GM12874 (cell line): Measurements from ENCODE around the gene OPN1MW.
"Not testable (repeated sequence)": the region's sequence is repeated elsewhere in the genome, so short reads cannot be mapped to it uniquely, and the experiment has no call there.

Experiments used
- CTCF ChIP-seq: IDR thresholded peaks from 2 replicates; pipeline ENCODE4 v1.5.1; 2011; ENCODE audit warnings: low read depth, mild to moderate bottlenecking, control low read depth, low read length, moderate library complexity; ENCODE audit not compliant: insufficient read depth

Gene OPN1MW

DNA sequence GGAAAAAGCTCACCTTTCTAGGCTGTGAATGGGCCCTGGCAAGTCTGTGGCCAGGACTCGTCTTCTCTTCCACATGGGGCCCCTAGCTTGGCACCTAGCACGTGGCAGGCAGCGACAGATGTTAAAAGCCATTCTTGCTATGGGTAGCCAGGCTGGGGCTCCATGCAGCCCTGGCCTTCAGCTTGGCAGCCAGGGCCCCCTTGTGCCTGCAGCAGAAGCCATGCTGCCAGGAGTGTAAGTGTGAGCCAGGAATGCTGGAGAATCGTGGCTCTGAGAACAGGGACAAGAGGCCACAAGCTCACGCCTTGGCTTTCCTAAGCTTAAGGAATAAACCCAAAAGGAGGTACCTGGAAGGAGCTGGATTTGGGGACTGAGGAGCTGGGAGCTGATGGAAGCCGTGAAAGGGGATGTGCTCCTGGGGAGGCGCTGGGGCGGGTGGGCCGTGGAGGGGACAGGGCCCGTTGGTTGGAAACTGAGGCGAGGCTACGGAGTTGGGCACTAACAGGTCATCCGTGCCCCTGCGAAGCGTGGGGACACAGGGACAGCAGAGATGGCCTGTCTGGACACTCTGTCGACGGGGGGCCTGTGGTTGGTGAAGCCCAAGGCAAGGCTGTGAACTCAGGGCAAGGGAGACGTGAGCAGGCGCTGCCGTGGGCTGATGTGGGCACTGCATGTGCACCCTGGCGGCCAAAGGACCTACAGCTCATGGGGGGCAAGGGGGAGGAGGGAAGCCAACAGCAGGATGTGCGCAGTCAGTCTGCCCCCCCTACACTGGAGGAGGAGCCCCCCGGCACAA lies 39.2 kb upstream of the OPN1MW start:
- TF ChIP-seq CTCF, result no peak

DNA sequence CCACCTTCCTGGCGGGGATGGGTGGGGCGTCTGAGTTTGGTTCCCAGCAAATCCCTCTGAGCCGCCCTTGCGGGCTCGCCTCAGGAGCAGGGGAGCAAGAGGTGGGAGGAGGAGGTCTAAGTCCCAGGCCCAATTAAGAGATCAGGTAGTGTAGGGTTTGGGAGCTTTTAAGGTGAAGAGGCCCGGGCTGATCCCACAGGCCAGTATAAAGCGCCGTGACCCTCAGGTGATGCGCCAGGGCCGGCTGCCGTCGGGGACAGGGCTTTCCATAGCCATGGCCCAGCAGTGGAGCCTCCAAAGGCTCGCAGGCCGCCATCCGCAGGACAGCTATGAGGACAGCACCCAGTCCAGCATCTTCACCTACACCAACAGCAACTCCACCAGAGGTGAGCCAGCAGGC lies 38.4 kb upstream of the OPN1MW start, which contains the start of gene OPN1LW:
OPN1LW (plus strand) TSS at position 234 of the 400 bp plus-strand sequence; CDS start at position 275, 41 bp downstream.
- TF ChIP-seq CTCF, result not testable (repeated sequence)

DNA sequence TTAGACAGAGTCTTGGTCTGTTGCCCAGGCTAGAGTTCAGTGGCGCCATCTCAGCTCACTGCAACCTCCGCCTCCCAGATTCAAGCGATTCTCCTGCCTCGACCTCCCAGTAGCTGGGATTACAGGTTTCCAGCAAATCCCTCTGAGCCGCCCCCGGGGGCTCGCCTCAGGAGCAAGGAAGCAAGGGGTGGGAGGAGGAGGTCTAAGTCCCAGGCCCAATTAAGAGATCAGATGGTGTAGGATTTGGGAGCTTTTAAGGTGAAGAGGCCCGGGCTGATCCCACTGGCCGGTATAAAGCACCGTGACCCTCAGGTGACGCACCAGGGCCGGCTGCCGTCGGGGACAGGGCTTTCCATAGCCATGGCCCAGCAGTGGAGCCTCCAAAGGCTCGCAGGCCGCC lies 37.1 kb downstream of the OPN1MW start, which contains the start of gene OPN1MW2:
OPN1MW2 (plus strand) TSS at position 301 of the 400 bp plus-strand sequence; CDS start at position 361, 60 bp downstream.
- not testable (repeated sequence) for TF ChIP-seq CTCF
